HL-60 (cell line): ENCODE results near the gene CYB5R4.

Experiments
- DNase-seq, 2 experiments: peaks; one replicate each; pipeline ENCODE4 v3.0.0-alpha.2; 2010 to 2020; ENCODE audit warnings: low read depth in 1 of 2, low spot score in 1 of 2
- H3K27ac ChIP-seq: fragments of 250-450 bp; sonication (Bioruptor Pico); replicated peaks from 2 replicates; pipeline ENCODE4 v1.5.1; 2020; ENCODE audit warnings: mild to moderate bottlenecking, moderate library complexity
- H3K27me3 ChIP-seq: fragments of 250-450 bp; sonication (Bioruptor Pico); 2 replicates; pipeline ENCODE4 v1.5.1; 2021; ENCODE audit warnings: mild to moderate bottlenecking, moderate library complexity; ENCODE audit not compliant: insufficient read depth, poor library complexity, severe bottlenecking
- H3K4me3 ChIP-seq: replicated peaks from 2 replicates; pipeline ENCODE4 v1.5.1; 2011; ENCODE audit warnings: mild to moderate bottlenecking, control low read depth, low read length; ENCODE audit not compliant: insufficient read depth
- CTCF ChIP-seq: IDR thresholded peaks from one replicate; pipeline ENCODE4 v1.5.1; 2011; ENCODE audit warnings: low read length, control low read depth, inconsistent platforms; ENCODE audit not compliant: insufficient read depth
- GABPA ChIP-seq: IDR thresholded peaks from 2 replicates; pipeline ENCODE4 v1.6.1; 2012; ENCODE audit warnings: low read depth
- POLR2AphosphoS5 ChIP-seq: IDR thresholded peaks from 2 replicates; pipeline ENCODE4 v1.6.1; 2012; ENCODE audit warnings: low read depth
- REST ChIP-seq: IDR thresholded peaks from 2 replicates; pipeline ENCODE4 v1.6.1; 2012; ENCODE audit warnings: low read depth; ENCODE audit not compliant: insufficient replicate concordance
- SPI1 ChIP-seq: IDR thresholded peaks from 2 replicates; pipeline ENCODE4 v1.6.1; 2012; ENCODE audit warnings: low read depth, mild to moderate bottlenecking, borderline replicate concordance
- long read RNA-seq: library from polyadenylated mRNA; unstranded; transcript quantifications from one replicate; pipeline ENCODE4 v2.0.0, GENCODE V29; 2020

Gene CYB5R4
- long read RNA-seq, full-length matches to known transcripts, result 235 of 290 reads
- long read RNA-seq, partial matches to known transcripts, result 22 of 290 reads
- long read RNA-seq, other reads (novel, unspliced or antisense), result 33 of 290 reads

- Histone ChIP-seq H3K4me3 (peak within 1 kb of the TSS; percentile 95), H3K27ac (peak within 1 kb of the TSS; percentile 72), H3K27me3 (peaks cover 2% of the 10 kb centered on the region)
- TF ChIP-seq GABPA (no peak), POLR2AphosphoS5 (peak; percentile 49; the same call in 1 of the 2 replicates), REST (peak; percentile 98), SPI1 (peak; percentile 50; the same call in 1 of the 2 replicates), CTCF (no peak)
- peak; percentile 87 to 95 for DNase-seq
Observed at GRCh38 chr6:83859410-83860358, at the start of gene CYB5R4. CYB5R4 (plus strand) TSS chr6:83859689; CDS start chr6:83859783, 94 bp downstream.

- Histone ChIP-seq H3K27ac (no peak overlapping the region), H3K27me3 (no peaks in the 10 kb centered on the region), H3K4me3 (no peak overlapping the region)
- TF ChIP-seq CTCF (no peak), POLR2AphosphoS5 (no peak), REST (no peak), GABPA (no peak), SPI1 (no peak)
- no peak for DNase-seq
Observed at GRCh38 chr6:83812595-83812994, 46.9 kb upstream of the CYB5R4 start.

- Histone ChIP-seq H3K4me3 (no peak overlapping the region), H3K27ac (no peak overlapping the region), H3K27me3 (no peaks in the 10 kb centered on the region)
- no peak for DNase-seq
- TF ChIP-seq POLR2AphosphoS5 (no peak), REST (no peak), GABPA (no peak), CTCF (no peak), SPI1 (no peak)
Observed at GRCh38 chr6:83815631-83816272, 43.7 kb upstream of the CYB5R4 start.
